Right hindlimb (tissue), 1 donor: ENCODE results near the gene TRIM62.
"Not testable (repeated sequence)": the region's sequence is repeated elsewhere in the genome, so short reads cannot be mapped to it uniquely, and the experiment has no call there.

Experiments
- DNase-seq: peaks from one replicate; pipeline ENCODE4 v3.0.0-alpha.2; 2018

Gene TRIM62

GRCh38 chr1:33132549-33132948 is 49.3 kb downstream of the TRIM62 start:
- no peak for DNase-seq

- DNase-seq, result no peak
Measured at GRCh38 chr1:33131191-33131590, 50.7 kb downstream of the TRIM62 start.

- DNase-seq, result peak; percentile 15
Measured at GRCh38 chr1:33130297-33130696, 51.5 kb downstream of the TRIM62 start.

- DNase-seq, result no peak
Measured at GRCh38 chr1:33128781-33129180, 53.1 kb downstream of the TRIM62 start.

- DNase-seq, result peak; percentile 99
Measured at GRCh38 chr1:33127001-33127823, 54.6 kb downstream of the TRIM62 start.

- DNase-seq, result no peak
Measured at GRCh38 chr1:33126411-33127000, 55.3 kb downstream of the TRIM62 start.

GRCh38 chr1:33124647-33125046 is 57.2 kb downstream of the TRIM62 start:
- DNase-seq, result not testable (repeated sequence)

GRCh38 chr1:33123266-33123665 is 58.6 kb downstream of the TRIM62 start:
- DNase-seq, result no peak

- no peak for DNase-seq
Measured at GRCh38 chr1:33122483-33123178, 59.2 kb downstream of the TRIM62 start.

- no peak for DNase-seq
Measured at GRCh38 chr1:33121728-33122127, 60.1 kb downstream of the TRIM62 start.

GRCh38 chr1:33120436-33121231 is 61.2 kb downstream of the TRIM62 start:
- DNase-seq, result no peak

GRCh38 chr1:33119532-33120217 is 62.2 kb downstream of the TRIM62 start:
- no peak for DNase-seq

- DNase-seq, result no peak
Measured at GRCh38 chr1:33119050-33119449, 62.8 kb downstream of the TRIM62 start.

- no peak for DNase-seq
Measured at GRCh38 chr1:33118274-33118673, 63.6 kb downstream of the TRIM62 start.

- DNase-seq, result no peak
Measured at GRCh38 chr1:33117440-33118085, 64.3 kb downstream of the TRIM62 start.

- DNase-seq, result no peak
Measured at GRCh38 chr1:33111965-33112364, 69.9 kb downstream of the TRIM62 start.

- DNase-seq, result no peak
Measured at GRCh38 chr1:33110477-33110876, 71.4 kb downstream of the TRIM62 start.

- DNase-seq, result not testable (repeated sequence)
Measured at GRCh38 chr1:33100119-33100415, 81.8 kb downstream of the TRIM62 start.

GRCh38 chr1:33099290-33100118 is 82.3 kb downstream of the TRIM62 start:
- peak; percentile 91 for DNase-seq

GRCh38 chr1:33098371-33098770 is 83.5 kb downstream of the TRIM62 start:
- DNase-seq, result no peak

- no peak for DNase-seq
Measured at GRCh38 chr1:33097762-33098161, 84.1 kb downstream of the TRIM62 start.
